ENCODE results near the gene SNX20. TPM values are rescaled to one million over a fixed set of nuclear protein-coding genes. Genes with fewer than 3 reads are reported as not detected.

SNX20 gene
- total RNA-seq, 1 donor from 2014 or later: 0.69 TPM

DNA sequence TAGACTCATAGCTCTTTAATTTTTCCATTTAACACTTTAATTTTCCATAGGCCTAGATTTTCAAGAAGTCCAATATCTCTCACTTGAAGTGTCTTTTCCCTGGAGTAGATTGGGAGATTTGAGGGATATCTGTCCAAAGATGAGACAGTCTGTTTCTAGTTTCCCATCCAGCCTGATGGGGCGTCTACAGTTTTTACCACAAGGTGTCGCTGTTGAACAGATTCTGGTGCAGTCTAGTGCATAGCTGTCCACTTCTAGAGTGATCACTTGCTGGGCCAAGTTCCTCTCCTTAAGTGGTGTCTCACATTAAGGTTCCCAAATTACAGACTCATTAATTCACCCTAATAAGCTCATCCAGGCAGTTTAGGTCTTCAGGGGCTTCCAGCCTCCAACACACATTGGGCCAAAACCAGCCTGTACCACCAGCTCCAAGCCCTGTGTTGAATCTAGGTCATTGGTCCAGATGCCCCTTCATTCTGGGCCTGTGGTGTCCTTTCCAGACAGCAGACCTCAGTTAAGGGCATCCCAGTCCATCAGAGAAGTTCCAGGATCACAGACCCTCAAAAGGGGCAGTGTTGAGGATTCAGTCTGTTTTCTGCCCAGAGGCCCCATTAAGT lies 9.4 kb downstream of the SNX20 start:
- H3K9me3 ChIP-seq (replicated peaks): peaks cover 34% of the 10 kb centered on the region
- no peak overlapping the region for H3K27ac ChIP-seq (replicated peaks)
- H3K4me1 ChIP-seq: peaks cover 12% of the 10 kb centered on the region
- DNase-seq: no peak
- peaks cover 7% of the 10 kb centered on the region for H3K36me3 ChIP-seq
- intact Hi-C loops (cut with micrococcal nuclease): no loop called here
- H3K4me3 ChIP-seq: no peak overlapping the region
- TF ChIP-seq, protein P1, sequence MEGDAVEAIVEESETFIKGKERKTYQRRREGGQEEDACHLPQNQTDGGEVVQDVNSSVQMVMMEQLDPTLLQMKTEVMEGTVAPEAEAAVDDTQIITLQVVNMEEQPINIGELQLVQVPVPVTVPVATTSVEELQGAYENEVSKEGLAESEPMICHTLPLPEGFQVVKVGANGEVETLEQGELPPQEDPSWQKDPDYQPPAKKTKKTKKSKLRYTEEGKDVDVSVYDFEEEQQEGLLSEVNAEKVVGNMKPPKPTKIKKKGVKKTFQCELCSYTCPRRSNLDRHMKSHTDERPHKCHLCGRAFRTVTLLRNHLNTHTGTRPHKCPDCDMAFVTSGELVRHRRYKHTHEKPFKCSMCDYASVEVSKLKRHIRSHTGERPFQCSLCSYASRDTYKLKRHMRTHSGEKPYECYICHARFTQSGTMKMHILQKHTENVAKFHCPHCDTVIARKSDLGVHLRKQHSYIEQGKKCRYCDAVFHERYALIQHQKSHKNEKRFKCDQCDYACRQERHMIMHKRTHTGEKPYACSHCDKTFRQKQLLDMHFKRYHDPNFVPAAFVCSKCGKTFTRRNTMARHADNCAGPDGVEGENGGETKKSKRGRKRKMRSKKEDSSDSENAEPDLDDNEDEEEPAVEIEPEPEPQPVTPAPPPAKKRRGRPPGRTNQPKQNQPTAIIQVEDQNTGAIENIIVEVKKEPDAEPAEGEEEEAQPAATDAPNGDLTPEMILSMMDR (IDR thresholded peaks at IDR 0.05; ENCODE audit: borderline replicate concordance): peak; percentile 48
- H3K27me3 ChIP-seq (ENCODE audit: low read depth): peaks cover 42% of the 10 kb centered on the region

DNA sequence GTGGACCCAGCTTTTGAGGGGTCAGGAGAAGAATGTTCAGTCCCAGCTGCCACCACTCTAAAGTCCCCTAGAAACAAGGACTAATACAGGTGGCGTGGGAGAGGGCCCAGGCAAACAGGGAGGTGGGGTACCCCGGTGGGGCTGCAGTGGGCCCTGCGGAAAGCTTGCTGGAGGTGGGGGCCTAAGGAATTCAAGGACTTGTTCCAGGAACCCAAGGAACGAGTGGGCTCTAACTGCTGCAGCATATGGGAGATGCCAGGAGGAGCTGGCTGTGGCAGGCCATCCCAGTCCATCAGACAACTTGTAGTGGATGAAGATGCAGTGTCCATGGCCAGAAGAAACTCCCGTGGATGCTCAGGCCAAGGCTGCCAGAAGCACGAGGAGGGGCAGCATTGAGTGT lies 10.6 kb downstream of the SNX20 start:
- H3K4me3 ChIP-seq: no peak overlapping the region
- TF ChIP-seq, protein P1 (IDR thresholded peaks at IDR 0.05; ENCODE audit: borderline replicate concordance): no peak
- DNase-seq: no peak
- H3K36me3 ChIP-seq: peaks cover 7% of the 10 kb centered on the region
- intact Hi-C loops (cut with micrococcal nuclease): no loop called here
- peaks cover 34% of the 10 kb centered on the region for H3K9me3 ChIP-seq (replicated peaks)
- H3K27me3 ChIP-seq (ENCODE audit: low read depth): peaks cover 30% of the 10 kb centered on the region
- H3K4me1 ChIP-seq: peaks cover 16% of the 10 kb centered on the region
- H3K27ac ChIP-seq (replicated peaks): no peak overlapping the region

DNA sequence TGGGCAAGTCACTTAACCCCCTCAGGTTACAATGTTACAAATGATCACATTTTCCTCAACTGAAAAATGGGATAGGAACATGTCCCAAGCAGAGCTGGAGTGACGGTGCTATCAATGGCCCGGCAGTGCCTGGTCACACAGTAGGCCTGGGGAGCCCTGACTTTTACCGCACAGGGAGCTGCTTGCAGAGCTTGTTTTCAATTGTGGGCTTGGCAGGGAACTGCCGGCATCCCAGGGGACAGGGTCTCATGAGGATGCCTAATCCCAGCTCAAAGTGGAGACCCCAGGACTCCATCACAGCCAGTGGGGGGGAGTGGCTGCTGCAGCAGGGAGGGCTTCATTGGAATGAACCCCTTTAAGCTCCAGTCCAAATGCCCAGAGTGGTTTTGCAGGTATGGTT lies 11.4 kb downstream of the SNX20 start:
- intact Hi-C loops (cut with micrococcal nuclease): loop anchor here (10.0 kb wide), 1 partner anchor 455 kb away; no protein-coding TSS in a partner anchor
- peaks cover 23% of the 10 kb centered on the region for H3K27me3 ChIP-seq (ENCODE audit: low read depth)
- H3K27ac ChIP-seq (replicated peaks): no peak overlapping the region

DNA sequence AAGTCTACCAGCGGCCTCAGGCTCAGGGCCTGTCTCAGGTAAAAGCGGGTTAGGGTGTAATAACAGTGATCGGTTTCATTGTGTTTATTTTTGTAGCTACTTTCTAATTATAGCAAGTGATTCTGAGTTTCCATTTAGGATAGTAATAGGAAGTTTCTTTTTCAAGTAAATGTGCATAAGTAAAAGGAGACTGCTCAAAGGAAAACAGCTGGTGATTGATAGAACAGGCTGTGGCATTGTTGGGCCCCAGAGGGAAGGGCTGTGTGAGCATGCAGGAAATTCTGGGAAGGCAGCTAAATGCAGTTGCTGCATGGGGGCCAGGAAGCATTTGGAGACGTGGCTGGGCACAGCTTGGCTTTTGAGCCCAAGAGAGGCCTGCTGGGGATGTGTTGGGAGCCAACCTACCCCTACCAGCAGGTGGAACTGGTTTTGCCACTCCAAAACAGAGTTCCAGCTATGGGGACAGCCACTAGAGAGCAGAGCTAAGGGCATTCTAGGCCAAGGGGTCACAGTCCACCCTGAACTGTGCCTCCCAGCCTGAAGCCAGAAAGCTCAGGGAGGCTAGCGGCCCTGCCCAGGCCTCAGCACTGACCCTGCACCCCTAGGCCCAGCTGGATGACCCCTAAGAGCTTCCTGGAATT lies 12.6 kb downstream of the SNX20 start:
- DNase-seq: no peak
- intact Hi-C loops (cut with micrococcal nuclease): loop anchor here (10.0 kb wide), 1 partner anchor 454 kb away; no protein-coding TSS in a partner anchor
- Histone ChIP-seq H3K4me3 (no peak overlapping the region), H3K9me3 (replicated peaks) (peaks cover 24% of the 10 kb centered on the region), H3K27ac (replicated peaks) (peak overlapping the region; percentile 38), H3K4me1 (peaks cover 21% of the 10 kb centered on the region), H3K36me3 (peaks cover 4% of the 10 kb centered on the region), H3K27me3 (ENCODE audit: low read depth) (peaks cover 10% of the 10 kb centered on the region)
- TF ChIP-seq, protein P1 (IDR thresholded peaks at IDR 0.05; ENCODE audit: borderline replicate concordance): no peak

More for the DNA sequence above, 11.4 kb downstream of the SNX20 start:
- peaks cover 34% of the 10 kb centered on the region for H3K9me3 ChIP-seq (replicated peaks)
- peaks cover 7% of the 10 kb centered on the region for H3K36me3 ChIP-seq
- H3K4me1 ChIP-seq: peaks cover 21% of the 10 kb centered on the region
- H3K4me3 ChIP-seq: no peak overlapping the region
- TF ChIP-seq, protein P1 (IDR thresholded peaks at IDR 0.05; ENCODE audit: borderline replicate concordance): no peak
- DNase-seq: no peak

DNA sequence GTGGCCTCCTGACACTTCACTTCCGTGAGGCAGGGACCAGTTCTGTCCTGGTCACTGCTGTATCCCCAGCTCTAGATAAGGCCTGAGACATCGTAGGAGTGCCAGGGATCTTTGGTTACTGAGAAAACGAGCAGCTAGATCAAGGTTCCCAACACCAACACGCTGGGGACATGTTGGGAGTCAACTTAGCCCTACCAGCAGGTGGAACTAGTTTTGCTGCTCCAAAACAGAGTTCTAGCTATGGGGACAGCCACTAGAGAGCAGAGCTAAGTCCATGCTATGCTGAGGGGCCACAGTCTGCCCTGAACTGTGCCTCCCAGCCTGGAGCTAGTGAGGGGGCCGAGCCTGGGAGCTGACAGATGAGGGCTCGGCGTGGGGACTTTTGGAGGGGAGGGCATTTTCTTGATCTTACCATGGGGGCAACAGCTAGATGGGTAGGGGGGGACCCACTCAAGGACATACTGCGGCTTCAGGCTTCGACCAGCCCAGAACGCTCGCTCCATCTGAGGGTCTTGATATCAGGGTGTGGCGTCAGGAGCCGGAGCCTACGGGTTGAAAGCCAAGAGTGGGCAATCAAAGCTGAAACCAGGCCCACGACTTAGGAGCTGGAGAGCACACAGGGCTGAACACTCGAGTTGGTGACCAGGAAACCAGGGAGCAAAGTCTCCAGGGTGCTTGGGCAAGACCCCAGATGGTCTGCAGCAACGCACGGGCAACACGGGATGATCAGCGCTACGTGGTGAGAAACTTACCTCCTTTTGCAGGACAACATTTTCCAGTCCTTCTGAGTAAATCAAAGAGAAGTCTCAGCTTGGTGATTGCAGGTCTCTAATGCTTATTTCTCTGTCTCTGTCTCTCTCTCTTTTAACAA lies 13.4 kb downstream of the SNX20 start:
- no peaks in the 10 kb centered on the region for H3K36me3 ChIP-seq
- TF ChIP-seq, protein P1 (IDR thresholded peaks at IDR 0.05; ENCODE audit: borderline replicate concordance): no peak
- no peak for DNase-seq
- H3K4me3 ChIP-seq: no peak overlapping the region
- H3K27ac ChIP-seq (replicated peaks): peak overlapping the region; percentile 38
- intact Hi-C loops (cut with micrococcal nuclease): loop anchor here (10.0 kb wide), 1 partner anchor 453 kb away; no protein-coding TSS in a partner anchor
- peaks cover 3% of the 10 kb centered on the region for H3K27me3 ChIP-seq (ENCODE audit: low read depth)
- peaks cover 16% of the 10 kb centered on the region for H3K9me3 ChIP-seq (replicated peaks)
- H3K4me1 ChIP-seq: peaks cover 21% of the 10 kb centered on the region
